Testis (tissue), 3 donors: ENCODE data around the gene ASMTL. TPM values are rescaled to one million over a fixed set of nuclear protein-coding genes. Genes with fewer than 3 reads are reported as not detected.
A peak's percentile ranks its signal among the peaks of the same experiment; 100 is the strongest.

ENCODE experiments used
- DNase-seq: peaks from one replicate; pipeline ENCODE4 v3.0.0-alpha.2; 2019
- H3K27ac ChIP-seq, 2 donors: fragments of 200-600 bp; sonication (generic); one replicate each; pipeline ENCODE4 v1.5.1; 2019
- H3K27me3 ChIP-seq: fragments of 200-600 bp; sonication (generic); one replicate; pipeline ENCODE4 v1.5.1; 2019
- H3K36me3 ChIP-seq: fragments of 200-600 bp; sonication (generic); one replicate; pipeline ENCODE4 v1.5.1; 2017; ENCODE audit warnings: low read depth; ENCODE audit errors: missing control alignments
- H3K4me1 ChIP-seq: fragments of 200-600 bp; sonication (generic); one replicate; pipeline ENCODE4 v1.5.1; 2019
- H3K4me3 ChIP-seq, 2 donors: fragments of 200-600 bp; sonication (generic); one replicate each; pipeline ENCODE4 v1.5.1; 2017 to 2019
- H3K9me3 ChIP-seq: fragments of 200-600 bp; sonication (generic); one replicate; pipeline ENCODE4 v1.5.1; 2017
- CTCF ChIP-seq, 3 experiments: fragments of 450-650 bp in 2 of 3; fragments of 200-600 bp in 1 of 3; sonication (generic) in 1 of 3; IDR thresholded peaks; one replicate each; pipeline ENCODE4 v1.5.1; 2016 to 2019; ENCODE audit warnings: antibody characterized with exemption in 3 of 3, mild to moderate bottlenecking in 2 of 3, moderate library complexity in 1 of 3
- POLR2A ChIP-seq: fragments of 450-650 bp; IDR thresholded peaks from one replicate; pipeline ENCODE4 v1.6.1; 2017; ENCODE audit warnings: antibody characterized with exemption, mild to moderate bottlenecking, moderate library complexity
- WGBS, 2 donors: methylation state at CpG; one replicate each; pipeline ENCODE4 v1.1.5; 2018; 5-methylcytosine and 5-hydroxymethylcytosine counted together
- intact Hi-C: fragments of 100-400 bp; cut with DNase I; formaldehyde crosslinking; loops from one replicate; pipeline ENCODE4 v1.15.1; 2023; ENCODE audit warnings: low total_unique reads
- polyA plus RNA-seq: library from polyadenylated mRNA; stranded (reverse); fragments of 350-450 nt; fragmentation: Illumina TruSeq; extraction: RNeasy Lipid Tissue Mini Kit (QIAGEN cat#74804); gene quantifications from one replicate; pipeline ENCODE4 v1.2.3, GENCODE V29; 2014; ENCODE audit warnings: low read depth, low replicate concordance; ENCODE audit not compliant: insufficient read depth
- total RNA-seq, 2 donors: library from RNA; depleted of rRNA; stranded (reverse); fragments of >200 nt; gene quantifications; one replicate each; pipeline ENCODE4 v1.2.3, GENCODE V29; 2016

ASMTL gene
- total and polyA plus RNA-seq, 3 donors from 2014 or later: 27.0 to 41.2 (median 31.0) TPM

- TF ChIP-seq CTCF (IDR thresholded peaks at IDR 0.05): no peak
- TF ChIP-seq POLR2A: no peak
These were observed 13.5 kb upstream of the ASMTL start for GRCh38 chrX:1466232-1466661.

GRCh38 chrX:1465286-1466231 lies 12.8 kb upstream of the ASMTL start:
- H3K36me3 ChIP-seq: no peaks in the 10 kb centered on the region
- no peak for TF ChIP-seq CTCF (IDR thresholded peaks at IDR 0.05)
- no peak for TF ChIP-seq POLR2A
- no peaks in the 10 kb centered on the region for H3K27me3 ChIP-seq
- H3K4me3 ChIP-seq: peak overlapping the region in 1 of 2 donors; percentile 17
- H3K9me3 ChIP-seq: no peaks in the 10 kb centered on the region
- 28 to 39% methylated on average over 46 to 70 of the region's 75 CpGs for WGBS, 2 donors
- no peak overlapping the region for H3K27ac ChIP-seq
- H3K4me1 ChIP-seq: no peaks in the 10 kb centered on the region
- intact Hi-C loops: no loop called here
- DNase-seq: no peak

More at GRCh38 chrX:1466232-1466661, 13.5 kb upstream of the ASMTL start:
- Histone ChIP-seq H3K4me1 (no peaks in the 10 kb centered on the region), H3K27ac (no peak overlapping the region), H3K36me3 (no peaks in the 10 kb centered on the region), H3K4me3 (no peak overlapping the region), H3K27me3 (no peaks in the 10 kb centered on the region), H3K9me3 (no peaks in the 10 kb centered on the region)
- WGBS, 2 donors: 33 to 47% methylated on average over 12 to 33 of the region's 36 CpGs
- no peak for DNase-seq
- intact Hi-C loops: no loop called here

GRCh38 chrX:1464971-1465285 lies 12.2 kb upstream of the ASMTL start:
- intact Hi-C loops: no loop called here
- no peak for DNase-seq
- Histone ChIP-seq H3K9me3 (no peaks in the 10 kb centered on the region), H3K27ac (no peak overlapping the region), H3K27me3 (no peaks in the 10 kb centered on the region), H3K4me3 (no peak overlapping the region), H3K36me3 (no peaks in the 10 kb centered on the region), H3K4me1 (no peaks in the 10 kb centered on the region)
- TF ChIP-seq CTCF (IDR thresholded peaks at IDR 0.05) (no peak), POLR2A (no peak)
- WGBS, 2 donors: 39 to 69% methylated on average over 12 of the region's 12 CpGs

- Histone ChIP-seq H3K9me3 (no peaks in the 10 kb centered on the region), H3K4me3 (no peak overlapping the region), H3K36me3 (no peaks in the 10 kb centered on the region), H3K27me3 (no peaks in the 10 kb centered on the region), H3K4me1 (no peaks in the 10 kb centered on the region), H3K27ac (no peak overlapping the region)
- DNase-seq: peak; percentile 11
- 61 to 65% methylated on average over 16 to 22 of the region's 24 CpGs for WGBS, 2 donors
- intact Hi-C loops: no loop called here
- TF ChIP-seq CTCF (IDR thresholded peaks at IDR 0.05): no peak
These were observed 11.6 kb upstream of the ASMTL start for GRCh38 chrX:1464041-1464970.
